Activated T-cell treated with anti-CD3 and anti-CD28 coated beads, Interleukin-2, amount 50 U/mL, for 48 hours (primary cell): ENCODE results near the gene GPR18.
"Not testable (repeated sequence)": the region's sequence is repeated elsewhere in the genome, so short reads cannot be mapped to it uniquely, and the experiment has no call there.

Experiments
- DNase-seq, 2 experiments: peaks; one replicate each; pipeline ENCODE4 v3.0.0-alpha.2; 2020

Gene GPR18

DNA sequence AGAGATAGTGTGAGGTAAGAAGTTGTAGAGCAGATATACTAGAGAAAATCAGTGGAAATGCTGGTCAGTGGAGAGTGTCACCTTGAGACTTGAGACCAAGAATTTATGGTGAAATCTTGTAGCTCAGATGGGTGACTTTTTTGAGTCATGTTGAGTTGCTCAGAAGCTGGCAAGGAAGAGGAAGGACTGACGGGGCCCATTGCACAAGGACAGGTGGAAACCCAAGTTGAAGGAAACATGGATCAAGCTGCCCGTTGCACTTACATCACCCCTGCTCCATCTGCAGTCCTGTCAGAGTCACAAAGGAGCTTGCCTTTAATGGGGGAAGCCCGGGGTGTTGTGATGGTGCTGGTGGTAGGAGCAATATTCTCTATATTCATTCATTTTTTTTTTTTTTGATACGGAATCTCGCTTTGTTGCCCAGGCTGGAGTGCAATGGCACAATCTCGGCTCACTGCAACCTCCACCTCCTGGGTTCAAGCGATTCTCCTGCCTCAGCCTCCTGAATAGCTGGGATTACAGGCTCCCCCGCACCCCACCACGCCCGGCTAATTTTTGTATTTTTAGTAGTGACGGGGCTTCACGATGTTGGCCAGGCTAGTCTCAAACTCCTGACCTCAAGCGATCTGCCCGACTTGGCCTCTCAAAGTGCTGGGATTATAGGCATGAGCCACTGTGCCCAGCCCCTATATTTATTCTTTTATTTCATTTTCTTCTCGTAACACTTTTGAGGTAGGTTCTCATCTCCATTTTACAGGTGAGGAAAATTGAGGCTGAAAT, 30.1 kb downstream of the GPR18 start:
- no peak for DNase-seq

DNA sequence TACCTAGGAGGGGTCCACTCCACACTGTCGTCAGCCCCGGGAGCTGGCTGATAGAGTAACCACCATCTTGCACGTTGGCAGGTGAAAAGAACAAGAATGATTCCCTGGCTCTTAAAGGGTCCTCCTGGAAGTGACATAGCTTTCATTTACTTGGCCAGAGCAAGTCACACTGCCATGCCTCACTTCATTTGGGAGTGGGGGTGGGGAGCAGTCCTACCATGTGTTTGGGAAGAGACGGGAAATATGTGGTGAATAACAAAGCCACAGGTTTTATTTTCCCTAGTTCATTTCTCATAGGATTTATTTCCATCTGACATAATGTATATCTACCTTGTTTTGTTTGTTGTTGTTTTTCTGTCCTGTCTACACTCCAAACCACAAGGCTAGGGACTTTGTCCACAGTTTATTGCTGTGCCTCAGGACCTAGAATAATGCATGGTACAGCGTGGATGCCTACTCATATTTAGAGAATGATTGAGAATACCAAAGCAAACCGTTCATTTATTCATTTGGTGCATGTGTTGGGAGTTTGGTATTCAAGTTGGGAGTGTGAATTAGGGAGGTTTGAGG, 30.8 kb downstream of the GPR18 start:
- no peak for DNase-seq

DNA sequence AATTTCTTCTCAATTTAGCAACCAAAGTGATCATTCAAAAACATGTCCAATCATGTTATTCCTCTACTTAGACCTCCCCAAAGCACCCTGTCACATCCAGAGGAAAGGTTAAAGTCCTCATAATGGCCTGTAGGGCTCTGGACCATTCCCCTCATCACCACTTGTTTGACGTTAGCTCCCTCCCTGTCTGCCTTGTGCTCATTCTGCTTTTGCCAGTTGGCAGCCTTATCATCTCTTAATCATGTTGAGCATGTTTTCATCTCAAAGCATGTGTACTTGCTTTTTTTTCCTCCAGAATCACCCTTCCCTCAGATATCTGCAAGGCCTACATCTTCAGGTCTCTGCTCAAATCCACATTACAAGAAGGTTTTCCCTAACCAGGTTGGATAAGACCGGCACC, 31.7 kb downstream of the GPR18 start:
- no peak for DNase-seq

DNA sequence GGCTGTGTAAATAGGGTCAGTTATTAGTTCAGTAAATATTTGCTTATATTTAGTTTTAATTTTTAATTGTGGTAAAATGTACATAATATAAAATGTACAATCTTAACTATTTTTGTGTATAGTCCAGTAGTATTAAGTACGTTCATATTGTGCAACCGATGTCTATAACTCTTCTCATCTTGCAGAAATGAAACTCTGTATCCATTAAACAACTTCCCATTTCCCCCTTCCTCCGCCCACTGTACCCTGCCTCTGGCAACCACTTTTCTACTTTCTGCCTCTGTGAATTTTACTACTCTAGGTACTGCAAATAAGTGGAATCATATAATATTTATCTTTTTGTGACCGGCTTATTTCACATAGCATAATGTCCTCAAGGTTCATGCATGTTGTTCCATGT, 33.1 kb downstream of the GPR18 start:
- no peak for DNase-seq

DNA sequence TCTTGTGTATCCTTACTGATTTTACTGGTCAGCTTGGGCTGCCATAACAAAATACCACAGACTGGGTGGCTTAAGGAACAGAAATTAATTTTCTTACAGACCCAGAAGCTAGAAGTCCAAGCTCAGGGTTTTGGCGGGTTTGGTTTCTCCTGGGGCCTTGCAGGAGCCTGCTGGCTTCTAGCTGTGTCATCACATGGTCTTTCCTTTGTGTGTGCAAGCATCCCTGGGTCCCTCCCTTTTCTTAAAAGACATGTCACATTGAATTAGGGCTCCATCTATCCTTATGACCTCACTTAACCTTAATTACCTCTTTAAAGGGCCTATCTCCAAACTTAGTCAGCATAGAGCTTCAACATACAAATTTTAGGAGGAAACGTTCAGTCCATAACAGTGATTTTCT, 34.2 kb downstream of the GPR18 start:
- DNase-seq, result no peak

DNA sequence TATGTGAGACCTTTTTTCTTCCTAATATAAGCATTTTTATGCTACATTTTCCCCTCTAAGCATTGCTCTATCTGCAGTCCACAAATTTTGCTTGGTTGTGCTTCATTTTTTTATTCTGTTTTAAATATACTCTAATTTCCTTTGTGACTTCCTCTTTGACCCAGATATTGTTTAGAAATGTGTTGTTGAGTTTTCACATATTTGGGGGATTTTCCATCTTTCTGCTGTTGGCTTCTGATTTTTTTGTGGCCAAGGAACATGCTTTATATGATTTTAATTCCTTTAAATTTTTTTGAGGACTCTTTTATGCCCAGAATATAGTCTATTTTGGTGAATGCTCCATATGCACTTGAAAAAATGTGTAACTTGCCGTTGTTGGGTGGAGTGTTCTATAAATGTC, 34.6 kb downstream of the GPR18 start:
- no peak for DNase-seq

DNA sequence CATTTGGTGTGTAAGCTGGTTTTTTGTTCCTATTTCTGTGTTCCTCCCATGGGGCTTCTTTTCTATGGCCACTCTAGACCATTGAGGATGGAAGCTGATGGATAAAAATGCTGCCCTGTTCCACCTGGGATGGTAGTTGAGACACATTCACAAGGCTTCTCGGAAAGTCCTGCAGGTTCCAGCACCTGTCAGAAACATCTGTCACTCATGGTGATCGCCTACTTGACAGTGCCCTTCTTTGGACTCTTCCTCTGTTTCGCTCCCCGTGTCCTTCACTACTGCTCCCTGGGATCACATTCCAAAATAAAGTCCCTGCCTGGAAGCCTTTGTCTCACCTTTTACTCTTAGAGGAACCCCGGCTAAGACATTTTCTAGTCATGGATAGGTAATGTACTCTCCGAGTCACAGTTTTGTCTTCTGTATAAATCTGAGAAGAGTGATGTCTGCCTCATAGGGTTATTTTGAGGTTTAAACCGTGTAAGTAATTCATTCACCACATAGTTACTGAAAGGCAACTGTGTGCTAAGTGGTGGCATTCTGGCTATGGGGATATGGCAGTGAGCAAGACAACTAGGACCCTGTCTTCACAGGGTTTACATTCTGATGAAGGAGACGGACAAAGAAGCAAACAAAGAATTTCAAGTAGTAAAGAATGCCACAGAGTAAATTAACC, 36.5 kb downstream of the GPR18 start:
- no peak for DNase-seq

DNA sequence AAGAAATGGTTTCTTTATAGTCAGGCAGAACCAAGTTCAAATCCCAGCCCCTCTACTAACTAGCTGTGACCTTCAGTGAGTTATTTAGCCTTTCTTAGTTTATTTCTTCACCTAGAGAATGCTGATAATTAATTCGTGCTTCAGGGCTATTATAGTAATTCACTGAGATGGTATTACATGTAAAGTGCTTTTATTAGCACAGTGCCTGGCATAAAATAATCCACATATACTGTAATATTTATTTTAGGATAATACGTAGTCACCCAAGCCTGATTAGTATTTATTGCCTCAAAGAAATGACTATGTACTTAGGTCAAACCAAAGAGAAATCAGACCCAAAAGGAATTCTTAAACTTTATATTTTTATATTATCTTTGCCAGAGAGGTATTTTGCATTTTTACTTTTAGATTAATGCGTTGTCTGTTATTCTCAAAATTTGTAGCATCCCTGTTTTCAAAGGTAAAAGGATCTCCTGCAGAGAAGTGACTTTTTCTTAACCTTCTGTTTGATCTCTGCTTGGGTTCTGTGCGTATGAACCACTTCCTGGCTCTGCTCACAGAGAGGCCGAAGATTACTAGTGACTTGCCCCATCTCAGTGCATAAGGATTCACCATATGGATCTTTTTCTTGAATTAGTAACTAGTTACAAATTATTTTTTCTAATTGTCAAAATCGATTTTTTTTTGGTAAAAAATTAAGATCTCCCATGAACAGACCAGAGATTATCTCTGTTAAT, 37.8 kb downstream of the GPR18 start:
- DNase-seq, result no peak

DNA sequence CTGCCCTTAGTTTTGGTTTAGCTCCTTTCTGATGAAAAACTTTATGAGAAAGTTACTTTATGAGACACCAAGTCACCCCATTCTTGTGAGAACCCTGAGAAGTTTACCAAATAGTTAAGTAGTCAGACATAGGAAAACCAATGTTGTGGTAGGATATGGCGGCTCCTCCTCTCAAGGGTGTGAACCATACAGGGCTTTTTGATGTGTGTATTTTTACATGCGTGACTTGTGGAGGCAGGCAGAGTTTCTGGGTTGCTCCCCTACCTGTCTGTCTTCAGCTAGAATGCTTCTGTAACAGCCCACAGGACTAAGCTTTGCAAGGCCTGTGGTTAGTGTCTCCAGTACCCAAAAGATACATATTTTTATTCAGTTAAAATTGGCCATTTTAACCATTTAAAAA, 39.2 kb downstream of the GPR18 start:
- peak; percentile 54 to 67 for DNase-seq

DNA sequence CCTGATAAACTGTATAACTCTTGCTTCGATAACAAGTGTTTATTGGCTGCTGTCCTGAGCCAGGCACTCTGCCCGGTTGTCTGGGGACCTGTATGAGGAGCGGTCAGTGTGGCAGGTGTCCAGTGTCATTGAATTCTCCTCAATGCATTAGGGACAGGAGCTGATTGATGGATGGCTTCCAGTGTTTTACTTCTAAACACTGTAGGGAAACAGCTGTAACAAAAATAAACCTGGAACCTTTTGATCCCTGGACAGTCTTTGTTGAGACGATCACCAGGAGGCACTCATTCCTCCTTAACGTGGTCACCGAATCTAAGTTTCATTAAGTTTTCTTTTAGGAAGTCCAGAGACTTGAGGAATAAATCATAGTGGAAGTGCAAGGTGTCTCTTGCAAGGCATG, 39.6 kb downstream of the GPR18 start:
- DNase-seq, result no peak

DNA sequence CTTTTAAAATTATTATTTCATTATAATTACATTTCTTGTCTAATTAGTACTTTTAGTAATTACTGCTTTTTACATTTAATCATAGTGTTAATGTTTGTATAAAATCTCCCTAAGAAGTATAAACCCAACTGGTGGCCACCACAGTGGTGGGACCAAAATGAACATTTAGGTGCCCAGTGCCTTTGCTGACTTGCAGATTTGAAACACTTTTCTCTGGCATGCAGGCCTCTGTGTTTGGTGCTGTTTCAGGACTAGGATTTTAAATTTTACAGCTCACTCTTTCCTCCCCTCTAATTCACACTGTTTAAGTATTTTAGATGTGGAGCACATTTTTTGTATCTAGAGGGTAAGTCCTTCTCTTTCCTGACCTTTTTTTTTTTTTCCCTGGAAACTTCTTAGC, 40.1 kb downstream of the GPR18 start:
- no peak for DNase-seq

DNA sequence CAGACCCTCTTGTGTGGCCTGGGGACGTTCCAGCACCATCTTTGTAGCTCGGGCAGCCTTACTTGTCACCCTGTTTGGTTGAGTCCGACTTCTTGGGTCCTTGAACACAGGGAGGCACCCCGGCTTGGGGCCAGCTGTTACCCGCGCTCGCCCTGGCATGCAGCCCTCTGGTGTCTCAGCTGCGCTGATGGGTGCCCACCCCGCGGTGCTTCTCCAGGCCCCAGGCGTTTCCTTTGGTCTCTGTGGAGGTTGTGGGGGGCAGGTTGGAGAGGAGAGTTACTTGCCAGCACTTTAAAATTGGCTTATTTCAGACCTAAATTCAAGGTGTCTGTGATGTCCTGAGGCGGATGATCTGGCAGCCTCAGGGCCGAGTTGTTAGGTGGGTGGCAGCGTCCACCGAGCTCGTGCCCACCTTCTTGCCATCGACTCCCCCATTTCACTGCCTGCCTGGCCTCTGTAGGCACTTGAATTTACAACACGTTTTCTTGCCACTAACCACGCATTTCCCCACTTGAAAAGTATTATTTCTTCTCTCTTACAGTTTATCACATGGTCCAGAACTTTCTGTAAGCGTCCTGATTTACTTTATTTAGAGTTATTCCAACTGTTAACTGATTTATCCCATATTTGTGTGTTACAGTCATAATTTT, 40.6 kb downstream of the GPR18 start:
- peak; percentile 61 for DNase-seq

DNA sequence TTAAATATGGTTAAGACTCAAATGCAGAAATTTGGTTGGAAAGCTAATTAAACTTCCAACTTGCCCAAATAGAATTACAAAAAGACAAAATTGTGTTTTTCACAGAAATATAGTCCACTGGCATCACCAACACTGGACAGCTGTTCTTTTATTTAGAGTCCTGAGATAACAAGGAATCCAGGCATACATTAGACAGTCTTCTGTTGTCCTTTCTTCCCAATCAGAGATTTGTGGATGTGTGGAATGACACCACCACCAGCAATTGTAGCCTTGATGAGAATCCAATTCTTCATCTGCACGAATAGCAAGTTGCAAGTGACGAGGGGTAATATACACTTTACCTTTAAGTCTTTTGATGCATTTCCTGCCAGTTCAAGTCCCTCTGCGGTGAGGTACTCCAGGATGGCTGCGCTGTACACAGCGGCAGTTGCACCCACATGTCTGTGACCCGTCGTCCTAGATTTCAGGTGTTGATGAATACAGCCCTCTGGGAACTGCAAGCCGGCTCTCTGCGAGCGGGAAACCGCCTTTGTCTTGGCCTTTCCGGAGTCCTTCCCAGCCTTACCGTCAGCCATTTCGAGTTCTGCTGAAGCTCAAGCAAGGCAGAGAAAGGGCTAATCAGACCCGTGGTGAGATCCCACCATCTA, 42.9 kb downstream of the GPR18 start:
- peak; percentile 76 to 77 for DNase-seq

DNA sequence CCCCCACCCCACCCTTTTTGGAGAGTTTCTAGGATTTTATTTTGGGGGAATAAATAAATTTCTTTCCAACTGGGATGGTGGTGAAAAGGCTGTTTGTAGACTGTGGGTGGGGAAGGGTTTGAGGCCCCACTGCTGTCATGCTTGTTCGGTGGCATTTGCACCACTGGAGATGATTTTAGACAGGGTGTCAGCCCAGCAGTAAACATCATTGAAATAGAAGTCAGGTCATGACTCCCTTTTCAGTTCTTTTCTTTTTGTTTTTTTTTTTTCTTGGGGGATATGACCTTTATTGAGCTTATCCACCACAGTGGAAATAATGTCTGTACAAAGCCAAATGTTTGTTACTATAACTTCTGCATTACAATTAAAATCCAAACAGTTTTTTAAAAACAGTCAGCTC, 43.4 kb downstream of the GPR18 start:
- no peak for DNase-seq

DNA sequence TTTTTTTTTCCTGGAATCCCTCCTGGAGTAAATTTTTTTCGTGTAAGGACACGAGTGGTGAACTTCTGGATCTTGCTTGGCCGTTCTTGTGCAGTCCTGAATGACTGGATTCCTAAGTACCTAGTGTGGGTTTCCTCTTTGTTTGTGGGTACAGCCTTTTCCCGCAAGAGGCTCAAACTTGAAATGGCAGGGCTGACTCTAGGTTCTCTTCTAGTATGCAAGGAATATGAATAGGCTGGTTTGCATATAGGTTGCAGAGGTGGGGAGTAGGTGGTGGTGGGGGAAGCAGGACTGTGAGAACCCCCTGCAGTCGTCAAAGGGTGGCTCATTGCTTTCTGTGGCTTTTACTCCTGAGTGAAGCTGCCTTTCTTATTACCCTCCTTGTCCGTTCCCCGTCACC, 43.9 kb downstream of the GPR18 start:
- DNase-seq, result peak; percentile 64 to 77

DNA sequence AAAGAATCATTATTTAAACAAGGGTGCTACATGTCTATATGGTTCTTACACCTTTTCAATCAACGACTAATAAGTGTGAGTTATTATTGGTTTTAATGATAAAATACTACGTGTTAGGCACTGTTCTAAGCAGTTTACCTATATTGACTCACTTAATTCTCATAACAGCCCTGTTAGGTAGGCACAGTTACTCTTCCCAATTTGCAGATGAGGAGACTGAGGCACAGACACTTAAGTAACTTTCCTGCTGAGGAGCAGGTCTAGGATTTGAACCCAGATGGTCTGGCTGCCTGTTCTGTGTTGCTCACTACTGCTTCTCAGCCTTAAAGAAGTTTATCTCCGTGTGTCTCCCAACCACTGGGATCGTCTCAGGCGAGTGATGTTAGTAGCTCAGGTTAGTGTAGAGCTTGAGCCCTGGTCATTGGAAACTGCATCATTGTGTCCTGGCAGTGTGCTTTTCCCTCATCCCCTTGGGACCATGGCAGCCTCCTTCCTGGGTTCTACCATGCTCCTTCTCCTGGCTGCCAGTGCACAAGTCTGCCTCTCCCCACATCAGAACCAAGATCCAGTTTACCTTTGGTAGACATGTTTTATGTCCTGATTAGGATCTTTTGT, 46.7 kb downstream of the GPR18 start:
- no peak for DNase-seq

DNA sequence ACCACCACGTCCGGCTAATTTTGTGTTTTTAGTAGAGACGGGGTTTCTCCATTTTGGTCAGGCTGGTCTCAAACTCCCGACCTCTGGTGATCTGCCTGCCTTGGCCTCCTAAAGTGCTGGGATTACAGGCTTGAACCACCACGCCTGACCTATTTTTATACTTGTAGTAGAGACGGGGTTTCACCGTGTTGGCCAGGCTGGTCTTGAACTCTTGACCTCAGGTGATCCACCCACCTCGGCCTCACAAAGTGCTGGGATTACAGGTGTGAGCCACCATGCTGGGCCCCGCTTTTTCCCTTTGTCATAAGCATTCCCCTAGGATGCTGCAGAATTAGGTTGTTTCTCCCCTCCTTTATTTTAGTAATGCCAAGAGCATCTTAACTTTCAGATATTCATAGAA, 47.6 kb downstream of the GPR18 start:
- not testable (repeated sequence) for DNase-seq

DNA sequence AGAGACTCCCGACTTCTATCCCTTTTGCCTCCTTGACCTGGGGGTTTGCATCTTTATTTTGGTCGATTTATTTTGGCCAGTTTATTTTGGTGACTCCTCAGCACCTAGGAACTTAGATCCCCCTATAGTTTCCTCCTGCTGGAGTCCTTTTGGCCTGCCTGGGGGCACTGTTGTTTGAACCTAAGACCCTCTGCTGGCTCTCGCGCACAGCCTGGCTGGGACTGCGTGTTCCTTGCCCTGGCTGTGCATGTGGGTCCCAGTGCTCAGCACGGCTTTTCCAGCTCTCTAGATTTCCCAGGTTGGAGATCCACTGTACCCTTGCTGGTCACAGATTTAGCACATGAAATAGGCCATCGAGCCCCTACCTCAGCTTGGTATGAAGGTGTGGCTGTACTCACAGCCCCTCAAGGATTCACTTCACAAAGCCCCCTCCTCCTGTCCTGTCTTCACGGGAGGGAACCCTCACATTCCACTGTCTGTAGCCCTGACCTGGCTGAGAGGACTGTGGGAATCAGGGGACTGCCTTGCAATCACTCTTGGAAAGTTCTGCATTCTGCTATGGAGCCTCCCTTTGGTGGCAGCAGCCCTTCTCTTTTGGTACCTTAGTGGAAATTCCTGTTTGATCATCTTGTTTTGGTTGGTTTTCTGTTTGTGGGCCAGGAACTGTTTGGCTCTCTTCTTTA, 49.2 kb downstream of the GPR18 start:
- no peak for DNase-seq

DNA sequence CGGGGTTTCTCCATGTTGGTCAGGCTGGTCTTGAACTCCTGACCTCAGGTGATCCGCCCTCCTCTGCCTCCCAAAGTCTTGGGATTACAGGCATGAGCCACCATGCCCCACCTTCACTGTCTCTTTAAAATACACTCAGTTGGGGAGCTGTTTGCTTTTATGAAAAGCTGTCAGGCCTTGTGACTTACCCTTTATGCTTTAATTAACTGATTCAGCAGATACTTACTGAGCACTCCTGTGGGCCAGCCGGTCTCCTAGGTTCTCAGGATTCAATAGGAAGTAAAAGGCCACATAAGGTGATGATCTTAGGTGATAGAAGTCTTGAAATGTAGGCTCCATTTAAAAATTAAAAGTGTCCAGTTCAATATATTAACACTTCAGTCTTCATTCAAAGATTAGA, 50.0 kb downstream of the GPR18 start:
- DNase-seq, result no peak

DNA sequence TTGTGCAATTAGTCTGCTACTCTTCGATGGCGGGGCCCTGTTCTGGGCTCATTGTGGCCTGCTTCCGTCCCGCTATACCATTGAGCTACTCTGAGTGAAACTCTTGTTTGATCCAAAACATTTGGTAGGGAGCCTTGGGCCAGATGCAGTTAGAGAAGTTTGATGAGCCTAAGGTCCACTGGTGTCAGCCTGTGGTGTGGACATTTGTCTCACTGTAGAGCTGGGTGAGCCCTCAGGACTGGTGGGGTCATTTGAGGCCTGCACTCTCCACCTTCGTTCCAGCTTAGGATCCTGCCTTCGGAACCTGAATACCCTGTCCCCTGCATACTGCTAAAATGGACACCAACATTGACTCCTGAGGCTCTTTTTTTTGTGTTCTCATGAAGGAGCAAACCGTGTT, 50.7 kb downstream of the GPR18 start:
- DNase-seq, result no peak

DNA sequence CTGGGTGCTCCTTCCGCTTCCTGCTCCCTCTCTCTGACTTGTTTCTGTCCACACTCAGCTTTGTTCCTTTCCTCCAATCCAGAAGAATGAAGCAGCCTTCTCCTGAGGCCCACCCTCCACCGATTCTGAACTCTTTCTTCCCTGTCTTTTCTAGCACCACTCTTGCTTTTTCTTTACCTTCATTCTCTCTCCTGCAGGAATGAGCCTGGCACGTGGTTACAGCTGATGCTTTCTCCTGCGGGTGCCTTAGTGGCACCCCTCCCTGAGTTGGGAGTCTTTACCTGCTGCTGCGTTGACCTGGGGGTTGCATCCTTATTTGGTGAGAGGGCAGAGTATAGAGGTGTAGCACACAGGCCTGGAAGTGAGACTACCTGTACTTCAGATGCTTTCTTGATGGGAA, 51.3 kb downstream of the GPR18 start:
- DNase-seq, result no peak

DNA sequence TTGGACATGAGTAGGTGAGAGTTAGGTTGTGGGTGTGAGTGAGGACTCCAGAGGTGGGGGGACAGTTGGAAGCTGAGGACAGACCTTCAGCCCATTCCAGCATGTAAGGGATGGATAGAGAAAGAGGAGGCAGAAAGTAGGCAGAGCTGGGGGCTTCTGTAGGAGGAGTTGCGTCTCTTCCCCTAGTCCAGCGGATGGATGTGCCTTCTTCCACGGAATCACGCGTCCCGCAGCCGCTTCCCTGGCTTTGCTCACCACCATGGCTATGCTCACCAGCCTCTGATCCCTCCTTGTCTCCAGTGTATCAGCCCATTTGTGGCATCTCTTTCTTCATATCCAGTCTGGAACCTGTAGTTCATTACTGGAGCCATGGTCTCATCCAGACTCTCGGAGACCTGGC, 52.0 kb downstream of the GPR18 start:
- DNase-seq, result no peak
